ENCODE data around the gene SLAMF9.

- TF ChIP-seq, protein P1, sequence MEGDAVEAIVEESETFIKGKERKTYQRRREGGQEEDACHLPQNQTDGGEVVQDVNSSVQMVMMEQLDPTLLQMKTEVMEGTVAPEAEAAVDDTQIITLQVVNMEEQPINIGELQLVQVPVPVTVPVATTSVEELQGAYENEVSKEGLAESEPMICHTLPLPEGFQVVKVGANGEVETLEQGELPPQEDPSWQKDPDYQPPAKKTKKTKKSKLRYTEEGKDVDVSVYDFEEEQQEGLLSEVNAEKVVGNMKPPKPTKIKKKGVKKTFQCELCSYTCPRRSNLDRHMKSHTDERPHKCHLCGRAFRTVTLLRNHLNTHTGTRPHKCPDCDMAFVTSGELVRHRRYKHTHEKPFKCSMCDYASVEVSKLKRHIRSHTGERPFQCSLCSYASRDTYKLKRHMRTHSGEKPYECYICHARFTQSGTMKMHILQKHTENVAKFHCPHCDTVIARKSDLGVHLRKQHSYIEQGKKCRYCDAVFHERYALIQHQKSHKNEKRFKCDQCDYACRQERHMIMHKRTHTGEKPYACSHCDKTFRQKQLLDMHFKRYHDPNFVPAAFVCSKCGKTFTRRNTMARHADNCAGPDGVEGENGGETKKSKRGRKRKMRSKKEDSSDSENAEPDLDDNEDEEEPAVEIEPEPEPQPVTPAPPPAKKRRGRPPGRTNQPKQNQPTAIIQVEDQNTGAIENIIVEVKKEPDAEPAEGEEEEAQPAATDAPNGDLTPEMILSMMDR (IDR thresholded peaks at IDR 0.05; ENCODE audit: low read depth, low read length): no peak
- no peak for TF ChIP-seq EZH2phosphoT487 (IDR thresholded peaks at IDR 0.05; ENCODE audit: low read depth)
These were observed 23.5 kb upstream of the SLAMF9 start for GRCh38 chr1:159977364-159978106.

Measured in OCI-LY3 (cell line).